ENCODE data around the gene UNC79. TPM values are rescaled to one million over a fixed set of nuclear protein-coding genes. Genes with fewer than 3 reads are reported as not detected.

UNC79 gene
- total RNA-seq, 1 experiment from 2014 or later = not detected

DNA sequence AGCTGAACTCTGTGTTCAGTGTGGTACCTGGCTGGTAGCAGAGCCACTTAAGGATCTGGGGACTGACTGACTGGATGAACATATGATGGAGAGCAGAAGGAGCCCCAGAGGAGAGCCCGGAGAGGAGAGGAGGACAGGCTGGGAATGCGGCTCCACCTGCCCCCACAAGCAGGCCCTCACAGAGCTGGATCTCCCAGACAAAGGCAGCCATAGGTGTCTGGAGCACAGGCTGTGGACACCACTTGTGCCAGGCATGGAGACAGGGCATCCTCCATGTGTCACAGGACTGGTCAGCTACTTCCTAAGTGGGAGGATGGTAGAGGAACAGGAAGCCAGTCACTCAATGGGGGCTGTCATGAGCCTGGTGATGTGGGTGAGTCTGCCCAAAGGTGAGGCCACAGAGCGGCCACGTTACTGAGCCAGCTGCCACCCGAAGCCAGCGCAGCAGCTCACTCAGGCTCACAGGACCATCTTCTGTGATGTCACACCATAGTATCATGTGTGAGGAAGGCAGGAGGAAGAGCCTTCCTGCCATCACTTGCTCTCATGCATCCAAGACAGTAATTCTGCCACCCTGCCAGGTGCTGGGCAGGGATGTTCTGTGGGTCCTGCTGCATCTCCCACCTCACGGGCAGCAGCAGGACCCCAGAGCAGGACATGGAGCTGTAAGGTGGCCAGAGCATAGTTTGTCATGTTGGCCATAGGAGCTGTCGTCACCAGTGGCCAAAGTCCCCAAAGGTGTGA lies 285.4 kb downstream of the UNC79 start:
- POLR2A ChIA-PET (ENCODE audit: unreplicated experiment) = no interaction called here

GRCh38 chr14:93716746-93717667 lies 286.3 kb downstream of the UNC79 start:
- Histone ChIP-seq H3F3A (ENCODE audit: low read length, unreplicated experiment) (no peaks in the 10 kb centered on the region), H3K4me3 (ENCODE audit: low read length) (no peak overlapping the region), H2AFZ (ENCODE audit: low read length) (no peak overlapping the region), H3K9ac (ENCODE audit: low read length) (no peak overlapping the region), H3K4me2 (ENCODE audit: low read length) (no peak overlapping the region), H3K36me3 (ENCODE audit: low read depth, low read length) (no peaks in the 10 kb centered on the region), H3K27me3 (ENCODE audit: low read length) (peaks cover 24% of the 10 kb centered on the region), H3K79me2 (ENCODE audit: low read length) (no peaks in the 10 kb centered on the region), H3K4me1 (ENCODE audit: insufficient read depth, low read length) (no peaks in the 10 kb centered on the region), H3K27ac (ENCODE audit: low read length) (no peak overlapping the region), H3K9me3 (ENCODE audit: low read length) (no peaks in the 10 kb centered on the region), H3K9me2 (replicated peaks; ENCODE audit: low read length) (no peaks in the 10 kb centered on the region), H4K20me1 (ENCODE audit: low read length) (no peaks in the 10 kb centered on the region)
- ATAC-seq (no peak), DNase-seq (no peak)
- BruUV-seq (replicated peaks) = no TSS peak
- ChIA-PET POLR2A (ENCODE audit: unreplicated experiment) (no interaction called here), CTCF (no interaction called here)
- TF ChIP-seq CTCF (conservative IDR thresholded peaks at IDR 0.05; ENCODE audit: low read depth, low read length) (no peak), EZH2 (IDR thresholded peaks at IDR 0.05; ENCODE audit: low read length, unreplicated experiment) (no peak), EZH2phosphoT487 (IDR thresholded peaks at IDR 0.05; ENCODE audit: borderline replicate concordance, low read length) (no peak)
- intact Hi-C loops (cut with micrococcal nuclease) = no loop called here

More for the DNA sequence above, 285.4 kb downstream of the UNC79 start:
- BruUV-seq (replicated peaks) = no TSS peak
- H4K20me1 ChIP-seq (ENCODE audit: low read length) = no peaks in the 10 kb centered on the region
- CTCF ChIA-PET = no interaction called here
- TF ChIP-seq EZH2 (IDR thresholded peaks at IDR 0.05; ENCODE audit: low read length, unreplicated experiment) = no peak
- TF ChIP-seq EZH2phosphoT487 (IDR thresholded peaks at IDR 0.05; ENCODE audit: borderline replicate concordance, low read length) = no peak
- no peak for TF ChIP-seq CTCF (conservative IDR thresholded peaks at IDR 0.05; ENCODE audit: low read depth, low read length)
- DNase-seq (no peak), ATAC-seq (no peak)
- no peaks in the 10 kb centered on the region for H3K9me2 ChIP-seq (replicated peaks; ENCODE audit: low read length)
- H2AFZ ChIP-seq (ENCODE audit: low read length) = no peak overlapping the region
- H3F3A ChIP-seq (ENCODE audit: low read length, unreplicated experiment) = no peaks in the 10 kb centered on the region
- no peak overlapping the region for H3K4me3 ChIP-seq (ENCODE audit: low read length)
- H3K27me3 ChIP-seq (ENCODE audit: low read length) = peaks cover 24% of the 10 kb centered on the region
- H3K27ac ChIP-seq (ENCODE audit: low read length) = no peak overlapping the region
- H3K9ac ChIP-seq (ENCODE audit: low read length) = no peak overlapping the region
- intact Hi-C loops (cut with micrococcal nuclease) = no loop called here
- no peaks in the 10 kb centered on the region for H3K4me1 ChIP-seq (ENCODE audit: insufficient read depth, low read length)
- H3K79me2 ChIP-seq (ENCODE audit: low read length) = no peaks in the 10 kb centered on the region
- H3K9me3 ChIP-seq (ENCODE audit: low read length) = no peaks in the 10 kb centered on the region
- H3K36me3 ChIP-seq (ENCODE audit: low read depth, low read length) = no peaks in the 10 kb centered on the region
- H3K4me2 ChIP-seq (ENCODE audit: low read length) = no peak overlapping the region

Measured in PC-3 (cell line).